ENCODE results near the gene CLEC2A.
"Not testable (repeated sequence)": the region's sequence is repeated elsewhere in the genome, so short reads cannot be mapped to it uniquely, and the experiment has no call there.

The CLEC2A gene

DNA sequence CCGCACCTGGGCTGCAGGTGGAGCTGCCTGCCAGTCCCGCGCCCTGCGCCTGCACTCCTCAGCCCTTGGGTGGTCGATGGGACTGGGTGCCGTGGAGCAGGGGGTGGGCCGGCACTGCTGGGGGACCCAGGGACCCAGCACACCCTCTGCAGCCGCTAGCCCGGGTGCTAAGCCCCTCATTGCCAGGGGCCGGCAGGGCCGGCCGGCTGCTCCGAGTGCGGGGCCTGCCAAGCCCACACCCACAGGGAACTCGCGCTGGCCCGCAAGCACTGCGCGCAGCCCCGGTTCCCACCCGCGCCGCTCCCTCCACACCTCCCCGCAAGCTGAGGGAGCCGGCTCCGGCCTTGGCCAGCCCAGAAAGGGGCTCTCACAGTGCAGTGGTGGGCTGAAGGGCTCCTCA, 56.0 kb downstream of the CLEC2A start:
- not testable (repeated sequence) for DNase-seq

DNA sequence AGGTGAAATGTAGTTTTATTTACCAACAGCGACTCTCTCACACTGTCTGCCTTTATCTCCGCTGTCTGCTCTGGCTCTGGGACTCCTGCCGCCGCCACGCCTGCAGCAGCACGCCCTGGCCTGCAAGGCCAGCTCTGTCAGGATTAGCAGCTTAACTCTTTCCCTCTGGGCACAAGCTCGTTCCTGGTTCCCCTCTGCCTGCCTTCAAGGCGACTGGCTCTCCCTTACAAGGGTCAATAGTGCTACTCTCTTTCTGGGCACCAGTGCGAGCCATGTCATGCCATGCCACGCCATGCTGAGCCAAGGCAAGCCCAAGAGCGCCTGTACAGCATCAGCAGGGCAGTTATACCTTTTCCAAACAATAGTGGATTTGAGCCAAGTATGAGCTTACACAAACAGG, 59.4 kb downstream of the CLEC2A start:
- DNase-seq, result no peak

GRCh38 chr12:9872162-9872561, 60.0 kb downstream of the CLEC2A start:
- DNase-seq, result no peak

GRCh38 chr12:9870286-9870866, 61.8 kb downstream of the CLEC2A start:
- no peak for DNase-seq

GRCh38 chr12:9869307-9870161, 62.6 kb downstream of the CLEC2A start, which contains the start of gene CLEC2B:
Gene CLEC2B, minus strand, starts transcription at chr12:9869354.
- no peak for DNase-seq

DNA sequence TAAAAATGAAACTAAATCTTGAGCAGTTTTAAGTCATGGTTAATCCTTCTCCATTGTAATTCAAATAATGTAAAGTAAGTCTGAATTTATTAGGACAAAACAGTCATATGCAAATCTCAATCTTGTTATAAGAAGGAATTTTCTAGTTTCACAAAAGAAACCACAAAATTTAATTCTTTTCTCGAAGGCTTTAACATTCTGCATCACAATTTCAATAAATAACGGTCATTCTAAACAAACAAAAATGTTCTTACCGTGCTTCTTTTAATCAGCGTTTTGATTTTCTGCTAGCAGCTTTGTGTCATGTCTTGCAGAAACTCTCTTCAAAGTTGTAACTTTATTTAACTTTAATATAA, 63.2 kb downstream of the CLEC2A start:
- no peak for DNase-seq

- DNase-seq, result no peak
These were observed 63.8 kb downstream of the CLEC2A start for GRCh38 chr12:9868311-9868801.

DNA sequence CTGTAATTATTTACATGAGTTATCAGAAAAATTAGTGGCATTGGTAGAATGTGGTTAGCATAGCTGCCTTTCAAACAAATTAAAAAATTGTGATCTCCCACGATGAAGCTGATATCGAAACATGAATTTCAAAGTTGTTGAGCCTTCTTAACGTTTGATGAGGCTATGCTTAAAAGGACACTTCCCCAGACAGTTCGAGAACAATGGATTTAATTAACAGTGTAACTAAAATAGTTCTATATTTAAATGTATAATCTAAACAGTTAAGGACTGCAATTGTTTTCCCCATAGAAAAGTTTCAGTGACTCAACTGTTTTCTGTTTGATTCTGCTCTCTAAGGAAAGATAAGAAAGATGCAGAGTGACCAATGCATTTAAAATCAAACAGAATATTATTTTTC, 64.6 kb downstream of the CLEC2A start:
- no peak for DNase-seq

- DNase-seq, result no peak
These were observed 65.3 kb downstream of the CLEC2A start for GRCh38 chr12:9866860-9867269.

- DNase-seq, result no peak
These were observed 67.1 kb downstream of the CLEC2A start for GRCh38 chr12:9864913-9865675.
